HG03442 (cell line): ENCODE data around the gene C13orf42.

ENCODE experiments used
- ATAC-seq: cut with Tn5 transposase; IDR thresholded peaks from one replicate; pipeline ENCODE4 v1.9.1; 2021; ENCODE audit warnings: mild to moderate bottlenecking, moderate library complexity; ENCODE audit not compliant: unreplicated experiment

C13orf42 gene

DNA sequence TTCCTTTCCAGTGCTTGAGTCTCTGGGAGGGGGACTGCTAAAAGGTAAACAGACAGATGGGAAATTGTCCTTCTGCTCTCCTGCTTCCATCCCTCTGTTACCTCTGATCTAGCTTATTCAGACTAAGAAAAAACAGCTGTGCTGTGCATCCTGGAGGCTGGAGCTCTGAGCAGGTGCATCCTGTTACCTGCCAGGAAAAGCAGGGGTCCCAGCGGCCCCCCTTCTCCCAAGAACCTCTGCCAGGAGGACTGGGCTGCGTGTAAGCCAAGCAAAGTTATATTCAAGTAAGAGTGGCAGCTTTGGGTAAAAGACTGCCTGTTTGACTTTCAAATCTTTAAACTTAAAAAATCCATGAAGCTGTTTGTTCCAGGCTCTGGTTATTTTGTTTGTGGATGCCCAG is 75.1 kb downstream of the C13orf42 start:
- no peak for ATAC-seq

DNA sequence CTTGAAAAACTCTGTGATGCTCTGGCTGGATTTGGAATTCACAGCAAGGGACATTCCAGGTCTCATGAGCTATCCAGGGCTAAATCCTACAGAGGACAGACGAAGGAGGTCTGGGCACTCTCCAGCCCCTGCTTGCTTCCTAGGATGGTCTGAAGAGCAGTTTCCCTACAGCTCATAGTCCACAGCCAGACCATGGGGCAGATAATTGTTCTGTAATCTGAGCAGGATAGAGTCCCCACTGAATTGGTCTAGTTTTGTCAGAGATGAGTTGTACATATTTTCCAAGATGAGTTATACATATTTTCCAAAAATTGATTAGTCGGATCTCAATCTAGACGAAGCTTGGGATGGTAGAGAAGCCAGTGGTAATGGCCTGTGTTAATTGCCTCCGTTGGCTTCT is 75.6 kb downstream of the C13orf42 start:
- ATAC-seq, result no peak

DNA sequence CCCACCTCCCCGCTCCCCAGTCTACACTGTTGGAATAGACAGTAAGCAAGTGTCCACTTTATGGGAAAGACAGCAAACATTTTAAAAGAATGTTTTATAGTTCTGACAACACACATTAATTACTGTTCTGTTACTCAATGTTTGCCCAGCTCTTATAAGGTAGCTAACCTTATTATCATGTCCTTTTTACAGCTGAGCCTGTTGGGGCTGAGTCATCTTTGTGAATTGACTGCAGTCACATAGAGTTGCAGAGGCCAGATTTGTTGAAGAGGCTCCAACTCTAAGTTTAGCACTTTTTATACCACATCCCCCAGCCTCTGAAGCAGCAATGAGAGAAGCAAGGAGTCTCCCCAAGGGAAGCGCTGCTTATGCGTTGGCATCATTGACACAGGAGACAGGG is 76.2 kb downstream of the C13orf42 start:
- no peak for ATAC-seq

DNA sequence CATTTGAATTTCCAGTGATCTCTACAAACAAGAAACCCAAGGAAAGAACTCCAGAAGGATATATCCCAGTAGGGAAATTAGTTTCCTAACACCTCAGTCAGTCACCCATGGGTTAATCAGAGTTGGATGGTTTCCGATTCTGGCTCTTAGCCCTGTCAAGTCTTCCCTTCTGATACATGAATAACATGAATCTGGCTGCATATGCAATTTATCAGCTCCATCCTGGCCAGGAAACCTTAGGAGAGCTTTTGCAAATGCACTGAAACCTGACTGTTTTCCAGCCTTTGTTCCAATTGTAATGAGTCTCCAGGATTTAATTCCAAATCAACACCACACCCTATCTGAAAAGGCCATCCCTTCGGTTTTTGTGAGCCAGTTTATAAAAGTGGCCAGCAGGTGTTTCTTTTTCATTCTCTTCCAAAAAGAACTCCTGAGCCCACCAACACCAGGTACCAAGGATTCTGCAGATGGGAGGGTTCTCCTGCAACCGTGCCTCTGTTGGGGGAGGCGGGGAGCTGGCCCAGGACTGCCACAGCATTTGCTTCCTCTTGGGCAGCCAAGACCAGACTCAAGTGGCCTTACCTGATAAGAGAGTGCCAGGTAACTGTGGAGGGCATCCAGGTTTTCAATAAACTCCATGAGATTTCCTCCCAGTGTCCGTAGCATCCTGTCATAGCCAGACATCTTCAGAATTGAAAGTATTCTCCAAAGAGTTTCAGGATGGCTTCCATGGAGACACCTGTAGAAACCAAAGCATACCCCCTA is 77.5 kb downstream of the C13orf42 start:
- ATAC-seq, result no peak

DNA sequence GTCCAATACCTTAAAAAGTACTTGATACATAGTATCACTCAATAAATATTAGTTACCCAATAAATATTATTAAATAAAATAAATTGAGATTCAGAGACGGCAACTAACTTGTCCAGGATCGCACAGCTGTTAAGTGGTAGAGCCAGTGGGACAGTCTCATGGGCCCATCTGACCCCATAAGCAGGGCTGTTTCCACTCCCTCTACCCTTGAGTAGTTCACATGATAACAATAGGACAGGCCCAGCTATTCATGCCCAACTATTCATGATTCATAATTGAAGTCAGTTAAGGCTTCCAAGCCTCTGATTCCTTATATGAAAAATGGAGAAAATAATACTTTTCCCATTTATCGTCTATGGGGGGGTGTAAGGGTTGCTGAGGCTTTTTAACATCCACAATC is 78.2 kb downstream of the C13orf42 start:
- no peak for ATAC-seq
